ENCODE results near the gene PNPLA2. TPM values are rescaled to one million over a fixed set of nuclear protein-coding genes. Genes with fewer than 3 reads are reported as not detected.

PNPLA2 gene
- total RNA-seq, 1 experiment from 2014 or later = 13.4 TPM

DNA sequence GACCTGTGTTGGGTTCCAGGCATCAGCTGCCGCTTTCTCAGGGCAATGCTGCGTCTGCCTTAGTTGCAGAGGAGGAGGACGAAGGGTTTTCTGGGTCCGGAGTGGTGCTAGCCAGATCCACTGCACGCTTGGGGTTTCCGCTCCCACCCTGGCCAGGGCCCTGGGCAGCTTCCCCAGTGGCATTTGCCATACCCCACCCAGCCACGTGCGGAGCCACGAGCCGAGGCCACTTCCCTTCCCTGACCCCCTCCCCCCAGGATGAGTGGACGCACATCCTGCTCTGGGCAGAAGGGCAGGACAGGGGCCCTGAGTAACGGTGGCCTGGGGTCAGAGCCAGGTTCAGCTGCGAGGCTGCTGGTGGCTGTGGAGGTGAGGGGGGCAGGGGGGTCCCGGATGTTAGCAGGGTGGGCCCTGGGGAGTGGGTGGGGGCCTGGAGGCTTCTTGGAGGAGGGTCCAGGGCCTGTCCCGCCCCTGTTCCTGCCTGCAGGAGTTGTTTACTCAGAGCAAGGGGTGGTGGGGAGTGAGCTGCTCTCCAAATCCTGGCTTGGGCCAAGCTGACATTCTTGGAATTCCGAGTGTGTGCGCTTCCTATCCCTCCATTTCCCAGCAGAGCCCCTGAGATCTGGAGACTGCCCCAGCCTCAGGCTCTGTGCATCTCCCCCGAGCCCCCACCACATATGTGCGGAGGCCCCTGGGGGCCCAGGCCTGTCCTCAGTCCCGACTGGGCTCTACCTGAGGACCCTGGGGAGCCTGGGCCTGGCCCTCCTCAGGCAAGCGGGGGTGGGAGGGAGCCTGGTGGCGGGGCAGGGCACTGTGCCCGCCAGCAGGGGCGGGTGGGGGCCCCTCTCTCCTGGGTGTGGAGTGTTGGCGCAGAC lies 25.3 kb downstream of the PNPLA2 start:
- peak; percentile 96 for DNase-seq (ENCODE audit: low spot score)

GRCh38 chr11:844693-845644 lies 26.3 kb downstream of the PNPLA2 start:
- peak; percentile 95 for DNase-seq (ENCODE audit: low spot score)

GRCh38 chr11:845872-846495 lies 27.3 kb downstream of the PNPLA2 start:
- no peak for DNase-seq (ENCODE audit: low spot score)

DNA sequence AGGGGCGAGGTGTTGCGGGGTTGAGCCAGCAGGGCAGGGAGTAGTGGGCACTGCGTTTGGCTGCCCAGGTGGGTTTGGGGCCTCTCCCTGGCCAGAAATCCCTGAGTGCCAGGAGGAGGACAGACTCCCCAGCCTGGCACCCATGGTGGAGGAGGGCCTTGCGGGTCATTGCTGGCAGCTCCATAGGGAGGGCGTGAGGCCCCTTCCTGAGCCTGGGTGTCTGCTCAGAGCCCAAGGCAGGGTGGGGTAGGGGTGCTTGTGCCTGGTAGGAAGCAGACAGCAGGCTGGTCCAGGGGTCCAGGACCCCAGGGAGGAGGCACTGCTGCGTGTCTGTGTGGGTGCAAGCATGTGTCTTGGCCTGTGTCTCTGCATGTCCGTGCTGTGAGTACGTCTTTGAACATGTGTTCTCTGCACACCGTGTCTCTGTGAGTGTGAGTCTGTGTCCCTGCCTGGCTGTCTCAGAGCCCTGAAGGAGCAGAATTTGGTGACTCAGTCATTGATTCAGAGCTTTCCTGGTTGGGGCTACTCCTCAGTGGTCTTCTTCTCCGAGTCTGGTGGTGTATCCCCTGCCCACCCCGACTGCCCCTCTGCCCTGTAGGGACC lies 27.9 kb downstream of the PNPLA2 start:
- DNase-seq (ENCODE audit: low spot score) = no peak

- no peak for DNase-seq (ENCODE audit: low spot score)
Measured at GRCh38 chr11:847876-848275, 29.2 kb downstream of the PNPLA2 start.

GRCh38 chr11:848380-848931 lies 29.7 kb downstream of the PNPLA2 start:
- no peak for DNase-seq (ENCODE audit: low spot score)

GRCh38 chr11:849104-849824 lies 30.6 kb downstream of the PNPLA2 start:
- DNase-seq (ENCODE audit: low spot score) = no peak

DNA sequence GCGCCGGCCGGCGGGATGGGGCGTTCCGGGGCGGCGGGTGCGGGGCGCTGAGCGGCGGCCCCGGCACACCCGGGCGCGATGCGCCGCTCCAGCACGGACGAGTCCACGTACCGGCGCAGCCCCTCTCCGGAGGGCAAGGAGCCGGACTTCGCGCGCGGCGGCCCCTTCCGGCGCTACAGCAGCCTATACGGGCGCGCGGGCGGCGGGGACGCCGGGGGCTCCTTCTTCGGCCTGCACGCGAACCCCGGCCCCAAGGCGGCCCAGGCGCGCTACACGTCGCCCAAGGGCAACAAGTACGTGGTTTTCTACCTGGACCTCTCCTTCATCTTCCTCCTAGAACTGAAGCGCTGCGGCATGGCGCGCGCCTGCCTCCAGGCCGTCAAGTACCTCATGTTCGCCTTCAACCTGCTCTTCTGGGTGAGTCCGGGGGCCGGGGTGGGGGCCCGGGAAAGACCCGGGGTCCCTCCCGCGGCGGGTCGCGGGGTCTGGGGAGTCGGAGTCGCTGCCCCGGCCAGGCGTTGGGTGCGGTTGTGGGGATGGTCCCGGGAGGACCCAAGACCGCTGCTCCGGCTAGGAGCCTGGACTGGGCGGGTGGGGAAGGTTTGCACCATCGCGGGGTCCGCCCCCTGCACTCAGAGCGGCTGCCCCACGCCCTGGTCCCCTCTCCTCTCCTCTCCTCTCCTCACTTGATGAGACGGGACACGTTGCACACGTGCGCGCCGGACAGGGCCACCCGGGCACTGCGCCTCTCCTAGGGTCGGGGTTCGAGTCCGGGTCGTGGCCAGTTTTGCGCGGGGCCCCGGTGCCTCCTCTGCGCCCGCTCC lies 31.4 kb downstream of the PNPLA2 start:
- DNase-seq (ENCODE audit: low spot score) = no peak

DNA sequence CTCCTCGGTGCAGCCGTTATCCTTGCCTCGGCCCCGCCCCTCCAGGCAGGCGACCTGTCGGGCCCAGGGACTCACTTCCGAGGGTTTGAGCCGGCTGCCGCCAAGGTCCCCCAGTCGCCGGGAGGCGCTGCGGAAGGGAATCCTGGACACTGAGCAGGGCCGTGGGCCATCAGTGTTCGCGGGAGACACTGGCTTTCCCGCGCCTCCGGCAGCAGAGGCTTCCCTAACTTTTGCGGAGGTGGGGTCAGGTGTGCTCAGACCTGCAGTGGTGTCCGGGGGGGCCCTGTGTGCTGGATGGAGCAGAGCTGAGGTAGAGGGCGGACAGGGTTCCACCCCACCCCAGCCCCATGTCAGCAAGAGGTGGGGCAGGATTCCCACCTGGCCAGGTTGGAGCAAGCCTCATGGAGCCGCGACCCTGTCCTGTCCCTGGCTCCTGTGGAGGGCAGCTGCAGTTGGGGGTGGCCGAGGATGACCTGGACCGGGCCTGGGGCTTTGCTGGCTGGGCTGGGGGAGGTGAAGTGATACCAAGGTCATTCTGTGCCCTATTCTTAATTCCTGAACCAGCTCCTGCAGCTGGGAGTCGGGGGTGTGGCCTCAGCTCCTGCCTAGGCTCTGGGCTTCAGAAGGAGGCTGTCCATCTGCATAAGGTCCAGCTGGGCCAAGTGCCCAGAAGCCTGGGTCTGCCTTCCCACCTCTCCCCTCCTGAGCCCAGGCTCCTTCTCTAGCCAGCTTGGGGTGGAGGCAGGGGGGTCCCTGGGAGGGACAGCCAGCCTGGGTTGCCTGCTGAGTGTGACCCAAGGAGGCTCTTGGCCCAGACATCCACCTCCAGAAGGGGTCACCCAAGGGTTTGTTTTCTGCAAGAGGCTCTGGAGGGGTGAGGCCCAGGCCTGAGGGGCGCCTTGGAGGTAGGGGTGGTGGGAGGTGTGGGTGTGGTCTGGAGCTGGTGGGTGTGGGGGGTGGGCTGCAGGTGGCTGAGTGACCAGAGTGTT lies 32.4 kb downstream of the PNPLA2 start:
- no peak for DNase-seq (ENCODE audit: low spot score)

DNA sequence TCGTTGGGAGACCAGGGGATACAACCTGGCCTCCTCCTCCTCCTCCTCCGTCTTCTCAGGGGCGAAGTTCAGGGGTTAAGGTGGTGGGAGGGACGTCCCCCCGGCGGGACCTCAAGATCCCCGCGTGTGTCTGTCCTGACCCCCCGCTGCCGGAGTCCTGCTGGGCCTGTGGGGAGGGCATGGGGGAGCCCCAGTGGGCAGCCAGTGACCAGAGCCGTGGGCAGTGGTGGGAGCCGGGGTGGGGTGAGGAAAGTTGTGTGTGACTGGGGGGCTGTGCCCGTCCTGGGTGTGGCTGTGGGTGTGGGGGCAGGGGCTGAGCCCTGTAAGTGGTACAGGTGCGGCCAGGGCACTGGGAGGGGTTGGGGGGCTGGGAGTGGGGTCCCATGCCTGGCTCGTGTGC lies 34.0 kb downstream of the PNPLA2 start:
- no peak for DNase-seq (ENCODE audit: low spot score)

DNA sequence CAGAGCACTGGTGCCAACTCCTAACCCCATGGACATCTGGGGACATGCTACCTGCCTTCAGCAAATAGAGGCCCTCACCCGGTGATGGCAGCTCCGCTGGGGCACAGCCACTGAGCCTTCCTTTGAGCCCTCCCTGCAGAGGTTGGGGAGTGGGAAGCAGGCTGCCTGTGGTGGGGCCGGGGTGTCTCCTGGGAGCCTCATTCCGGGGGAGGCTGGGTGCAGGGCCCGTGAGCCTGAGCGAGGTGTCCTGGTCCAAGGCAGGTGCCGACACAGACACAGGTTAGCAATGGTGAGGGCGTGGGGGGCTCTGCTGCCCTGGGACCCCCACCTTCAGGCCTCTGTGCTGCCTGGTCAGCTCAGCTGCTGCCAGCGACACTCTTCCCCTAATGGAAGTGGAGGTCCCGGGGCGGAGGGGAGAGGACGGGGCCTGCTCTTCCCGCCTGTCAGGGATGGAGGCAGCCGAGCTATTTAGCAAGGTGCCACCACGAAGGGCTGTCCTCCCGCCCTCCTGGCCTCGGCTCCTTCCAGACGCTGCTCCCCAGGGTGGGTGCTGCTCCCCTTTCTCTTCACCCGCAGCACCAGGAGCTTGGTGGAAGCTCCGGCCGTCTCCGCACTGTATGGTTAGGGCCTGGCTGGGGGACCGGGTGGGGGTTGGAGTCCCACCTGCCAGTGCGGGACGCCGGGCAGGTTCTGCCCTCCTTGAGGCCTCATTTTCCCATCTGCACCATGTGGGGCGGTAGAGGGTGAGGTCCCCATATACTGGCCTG lies 35.2 kb downstream of the PNPLA2 start:
- no peak for DNase-seq (ENCODE audit: low spot score)

GRCh38 chr11:854601-855329 lies 36.1 kb downstream of the PNPLA2 start:
- DNase-seq (ENCODE audit: low spot score) = no peak

GRCh38 chr11:855330-855674 lies 36.6 kb downstream of the PNPLA2 start:
- no peak for DNase-seq (ENCODE audit: low spot score)

DNA sequence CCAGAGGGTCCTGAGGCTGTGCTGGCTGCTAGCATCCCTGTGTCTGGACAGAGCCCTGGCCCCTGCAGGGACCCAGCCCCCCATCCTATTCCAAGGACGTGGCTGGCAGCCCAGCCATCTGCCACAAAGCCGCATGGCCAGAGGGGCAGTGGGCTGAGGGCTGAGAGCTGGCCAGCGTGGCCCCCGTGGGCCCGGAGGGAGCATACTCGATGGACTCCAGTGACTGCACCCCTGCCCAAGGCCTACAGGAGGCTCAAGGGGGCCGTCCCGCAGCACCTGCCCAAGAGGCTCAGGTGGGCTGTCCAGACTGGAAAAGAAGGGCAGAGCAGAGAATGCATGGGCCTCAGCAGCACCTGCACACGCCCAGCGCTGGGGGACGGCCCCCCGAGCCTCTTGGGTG lies 37.1 kb downstream of the PNPLA2 start:
- DNase-seq (ENCODE audit: low spot score) = no peak

GRCh38 chr11:856397-856796 lies 37.7 kb downstream of the PNPLA2 start:
- DNase-seq (ENCODE audit: low spot score) = no peak

- DNase-seq (ENCODE audit: low spot score) = no peak
Measured at GRCh38 chr11:858053-858761, 39.5 kb downstream of the PNPLA2 start.
